Chondrocyte (in vitro differentiated cells): Measurements from ENCODE around the gene HSD3B2. TPM values are rescaled to one million over a fixed set of nuclear protein-coding genes. Genes with fewer than 3 reads are reported as not detected.

Experiments used
- DNase-seq: peaks from one replicate; pipeline ENCODE4 v3.0.0; 2021; ENCODE audit warnings: mixed read lengths, low spot score
- H3K27ac Mint-ChIP-seq: one replicate; pipeline ENCODE4 v1.8.0; 2021; ENCODE audit warnings: mild to moderate bottlenecking, moderate library complexity, mixed read lengths; ENCODE audit not compliant: unreplicated experiment
- H3K27me3 Mint-ChIP-seq: 2 replicates; pipeline ENCODE4 v1.8.0; 2021; ENCODE audit warnings: low read depth, mixed read lengths
- H3K36me3 Mint-ChIP-seq: 2 replicates; pipeline ENCODE4 v1.8.0; 2021; ENCODE audit warnings: low read depth, mixed read lengths
- H3K4me1 Mint-ChIP-seq: 2 replicates; pipeline ENCODE4 v1.8.0; 2021; ENCODE audit warnings: low read depth, mild to moderate bottlenecking, mixed read lengths
- H3K4me3 Mint-ChIP-seq: one replicate; pipeline ENCODE4 v1.8.0; 2021; ENCODE audit warnings: mild to moderate bottlenecking, moderate library complexity, mixed read lengths; ENCODE audit not compliant: unreplicated experiment
- H3K9me3 Mint-ChIP-seq: 2 replicates; pipeline ENCODE4 v1.8.0; 2021; ENCODE audit warnings: low read depth, mixed read lengths
- CTCF ChIP-seq: fragments of 200-600 bp; sonication (generic); IDR thresholded peaks from 2 replicates; pipeline ENCODE4 v1.5.0; 2021; ENCODE audit warnings: antibody characterized with exemption, mild to moderate bottlenecking, moderate library complexity
- total RNA-seq: library from RNA; stranded (reverse); gene quantifications from 3 replicates; pipeline ENCODE4 v1.2.1, GENCODE V29; 2021

HSD3B2 gene
- total RNA-seq, 1 donor from 2014 or later = not detected

- DNase-seq = no peak
These were observed 54.8 kb downstream of the HSD3B2 start for GRCh38 chr1:119469741-119470140.

GRCh38 chr1:119470377-119470776 is 55.4 kb downstream of the HSD3B2 start:
- Mint-ChIP-seq H3K4me1 (no peaks in the 10 kb centered on the region), H3K36me3 (peaks cover 4% of the 10 kb centered on the region), H3K27ac (no peak overlapping the region), H3K9me3 (no peaks in the 10 kb centered on the region), H3K4me3 (no peak overlapping the region), H3K27me3 (peaks cover 52% of the 10 kb centered on the region)
- no peak for TF ChIP-seq CTCF
- DNase-seq = no peak

More at GRCh38 chr1:119469741-119470140, 54.8 kb downstream of the HSD3B2 start:
- peaks cover 4% of the 10 kb centered on the region for H3K36me3 Mint-ChIP-seq
- H3K27me3 Mint-ChIP-seq = peaks cover 50% of the 10 kb centered on the region
- TF ChIP-seq CTCF = no peak
- H3K4me1 Mint-ChIP-seq = no peaks in the 10 kb centered on the region
- H3K9me3 Mint-ChIP-seq = no peaks in the 10 kb centered on the region
- H3K27ac Mint-ChIP-seq = no peak overlapping the region
- H3K4me3 Mint-ChIP-seq = no peak overlapping the region

- TF ChIP-seq CTCF = no peak
- Mint-ChIP-seq H3K36me3 (peaks cover 4% of the 10 kb centered on the region), H3K4me3 (no peak overlapping the region), H3K27me3 (peaks cover 53% of the 10 kb centered on the region), H3K27ac (no peak overlapping the region), H3K4me1 (no peaks in the 10 kb centered on the region), H3K9me3 (no peaks in the 10 kb centered on the region)
- no peak for DNase-seq
These were observed 56.0 kb downstream of the HSD3B2 start for GRCh38 chr1:119470958-119471357.

GRCh38 chr1:119471566-119471965 is 56.6 kb downstream of the HSD3B2 start:
- H3K27me3 Mint-ChIP-seq = peaks cover 48% of the 10 kb centered on the region
- no peaks in the 10 kb centered on the region for H3K9me3 Mint-ChIP-seq
- TF ChIP-seq CTCF = no peak
- DNase-seq = no peak
- H3K4me1 Mint-ChIP-seq = no peaks in the 10 kb centered on the region
- H3K27ac Mint-ChIP-seq = no peak overlapping the region
- no peak overlapping the region for H3K4me3 Mint-ChIP-seq
- peaks cover 4% of the 10 kb centered on the region for H3K36me3 Mint-ChIP-seq

- H3K27ac Mint-ChIP-seq = no peak overlapping the region
- peaks cover 4% of the 10 kb centered on the region for H3K36me3 Mint-ChIP-seq
- H3K27me3 Mint-ChIP-seq = peaks cover 48% of the 10 kb centered on the region
These were observed 57.3 kb downstream of the HSD3B2 start for GRCh38 chr1:119472080-119472818.

More at GRCh38 chr1:119472080-119472818, 57.3 kb downstream of the HSD3B2 start:
- H3K9me3 Mint-ChIP-seq = no peaks in the 10 kb centered on the region
- no peak overlapping the region for H3K4me3 Mint-ChIP-seq
- H3K4me1 Mint-ChIP-seq = no peaks in the 10 kb centered on the region
- no peak for TF ChIP-seq CTCF
- no peak for DNase-seq

Other genes with a start within 250 kb of the HSD3B2 start
- not detected in 3 replicates for gene HAO2, start 46.4 kb upstream of the HSD3B2 start, total RNA-seq
- gene HSD3B1, start 92.1 kb downstream of the HSD3B2 start, total RNA-seq = not detected in 3 replicates
- 9.4 to 13.6 TPM (median 13.3 TPM) in 3 replicates for gene ZNF697, start 233.1 kb downstream of the HSD3B2 start, total RNA-seq